Ramos (cell line): ENCODE data around the gene KSR1.
"Not testable (repeated sequence)": the region's sequence is repeated elsewhere in the genome, so short reads cannot be mapped to it uniquely, and the experiment has no call there.

ENCODE experiments used
- in situ Hi-C: fragments of 300-500 bp; cut with MboI; formaldehyde crosslinking; loops from one replicate; pipeline ENCODE4 v1.14.3; 2022; ENCODE audit warnings: low sequenced_read_pairs; ENCODE audit not compliant: unreplicated experiment

The KSR1 gene

GRCh38 chr17:27654654-27655524 is 198.6 kb downstream of the KSR1 start:
- in situ Hi-C loops, result no loop called here

GRCh38 chr17:27655525-27656111 is 199.4 kb downstream of the KSR1 start:
- in situ Hi-C loops, result not testable (repeated sequence)

GRCh38 chr17:27656620-27657019 is 200.4 kb downstream of the KSR1 start:
- in situ Hi-C loops, result not testable (repeated sequence)

GRCh38 chr17:27657620-27658019 is 201.4 kb downstream of the KSR1 start:
- in situ Hi-C loops, result no loop called here

GRCh38 chr17:27659683-27660082 is 203.4 kb downstream of the KSR1 start:
- in situ Hi-C loops, result no loop called here

GRCh38 chr17:27660436-27660835 is 204.2 kb downstream of the KSR1 start:
- in situ Hi-C loops, result no loop called here

- in situ Hi-C loops, result no loop called here
Observed at GRCh38 chr17:27663936-27664605, 207.8 kb downstream of the KSR1 start.

- in situ Hi-C loops, result no loop called here
Observed at GRCh38 chr17:27664606-27664965, 208.3 kb downstream of the KSR1 start.

GRCh38 chr17:27665549-27665948 is 209.3 kb downstream of the KSR1 start:
- in situ Hi-C loops, result no loop called here

GRCh38 chr17:27666270-27666669 is 210.0 kb downstream of the KSR1 start:
- in situ Hi-C loops, result not testable (repeated sequence)

- in situ Hi-C loops, result no loop called here
Observed at GRCh38 chr17:27666831-27667560, 210.7 kb downstream of the KSR1 start.

- in situ Hi-C loops, result no loop called here
Observed at GRCh38 chr17:27667656-27668487, 211.6 kb downstream of the KSR1 start.

- in situ Hi-C loops, result no loop called here
Observed at GRCh38 chr17:27668488-27668823, 212.2 kb downstream of the KSR1 start.

- in situ Hi-C loops, result no loop called here
Observed at GRCh38 chr17:27669136-27669535, 212.9 kb downstream of the KSR1 start.

- in situ Hi-C loops, result no loop called here
Observed at GRCh38 chr17:27669850-27670249, 213.6 kb downstream of the KSR1 start.

- in situ Hi-C loops, result no loop called here
Observed at GRCh38 chr17:27670791-27671590, 214.7 kb downstream of the KSR1 start.

GRCh38 chr17:27671591-27671910 is 215.3 kb downstream of the KSR1 start:
- in situ Hi-C loops, result no loop called here

GRCh38 chr17:27671977-27672480 is 215.8 kb downstream of the KSR1 start:
- in situ Hi-C loops, result not testable (repeated sequence)

- in situ Hi-C loops, result no loop called here
Observed at GRCh38 chr17:27674335-27674734, 218.1 kb downstream of the KSR1 start.
